ENCODE data around the gene AP4E1. TPM values are rescaled to one million over a fixed set of nuclear protein-coding genes. Genes with fewer than 3 reads are reported as not detected.
"Not testable (repeated sequence)": the region's sequence is repeated elsewhere in the genome, so short reads cannot be mapped to it uniquely, and the experiment has no call there.

The AP4E1 gene
- polyA plus RNA-seq, 1 donor from 2014 or later: 8.6 TPM

DNA sequence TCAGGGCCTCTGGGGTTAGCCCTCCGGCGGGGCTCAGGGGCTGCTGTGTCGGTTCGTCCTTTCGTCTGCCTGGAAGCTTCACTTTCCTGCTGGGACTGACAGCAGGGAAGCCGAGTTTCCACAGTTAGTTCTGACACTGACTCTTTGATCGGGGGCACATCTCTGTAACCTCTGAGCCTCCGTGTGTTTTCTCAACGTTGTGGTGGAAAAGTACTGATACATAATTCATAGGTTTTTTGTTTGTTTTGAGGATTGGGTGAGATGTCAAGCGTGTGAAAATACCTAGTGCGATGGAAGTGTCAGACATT lies 481 bp downstream of the AP4E1 start:
- H3K9me3 ChIP-seq (ENCODE audit: low read length): no peaks in the 10 kb centered on the region
- peak overlapping the region; percentile 98 for H3K4me2 ChIP-seq (ENCODE audit: low read length)
- no peaks in the 10 kb centered on the region for H3K36me3 ChIP-seq (ENCODE audit: insufficient read depth, low read length)
- H3K9ac ChIP-seq (ENCODE audit: low read length): peak overlapping the region; percentile 80
- peak overlapping the region; percentile 86 for H2AFZ ChIP-seq (ENCODE audit: low read depth, low read length)
- H3K27me3 ChIP-seq (ENCODE audit: insufficient read depth, low read depth, low read length): no peaks in the 10 kb centered on the region
- no peaks in the 10 kb centered on the region for H4K20me1 ChIP-seq (ENCODE audit: insufficient read depth)
- H3K4me3 ChIP-seq (ENCODE audit: low read length): peak overlapping the region; percentile 96
- H3F3A ChIP-seq (ENCODE audit: insufficient read depth, low read length, poor library complexity, severe bottlenecking): no peaks in the 10 kb centered on the region
- H3K27ac ChIP-seq (ENCODE audit: low read length): peak overlapping the region; percentile 61
- no peak for TF ChIP-seq RAD21 (conservative IDR thresholded peaks at IDR 0.05)
- no peak for TF ChIP-seq MXI1 (conservative IDR thresholded peaks at IDR 0.05; ENCODE audit: poor library complexity, severe bottlenecking)
- no peak for TF ChIP-seq EP300 (conservative IDR thresholded peaks at IDR 0.05; ENCODE audit: poor library complexity, severe bottlenecking)
- TF ChIP-seq TAF1 (IDR thresholded peaks at IDR 0.05; ENCODE audit: low read depth): no peak
- no peak for TF ChIP-seq POLR2AphosphoS5 (IDR thresholded peaks at IDR 0.05)
- TF ChIP-seq, protein P1, sequence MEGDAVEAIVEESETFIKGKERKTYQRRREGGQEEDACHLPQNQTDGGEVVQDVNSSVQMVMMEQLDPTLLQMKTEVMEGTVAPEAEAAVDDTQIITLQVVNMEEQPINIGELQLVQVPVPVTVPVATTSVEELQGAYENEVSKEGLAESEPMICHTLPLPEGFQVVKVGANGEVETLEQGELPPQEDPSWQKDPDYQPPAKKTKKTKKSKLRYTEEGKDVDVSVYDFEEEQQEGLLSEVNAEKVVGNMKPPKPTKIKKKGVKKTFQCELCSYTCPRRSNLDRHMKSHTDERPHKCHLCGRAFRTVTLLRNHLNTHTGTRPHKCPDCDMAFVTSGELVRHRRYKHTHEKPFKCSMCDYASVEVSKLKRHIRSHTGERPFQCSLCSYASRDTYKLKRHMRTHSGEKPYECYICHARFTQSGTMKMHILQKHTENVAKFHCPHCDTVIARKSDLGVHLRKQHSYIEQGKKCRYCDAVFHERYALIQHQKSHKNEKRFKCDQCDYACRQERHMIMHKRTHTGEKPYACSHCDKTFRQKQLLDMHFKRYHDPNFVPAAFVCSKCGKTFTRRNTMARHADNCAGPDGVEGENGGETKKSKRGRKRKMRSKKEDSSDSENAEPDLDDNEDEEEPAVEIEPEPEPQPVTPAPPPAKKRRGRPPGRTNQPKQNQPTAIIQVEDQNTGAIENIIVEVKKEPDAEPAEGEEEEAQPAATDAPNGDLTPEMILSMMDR (IDR thresholded peaks at IDR 0.05; ENCODE audit: poor library complexity, severe bottlenecking): no peak
- TF ChIP-seq EZH2 (IDR thresholded peaks at IDR 0.05; ENCODE audit: borderline replicate concordance, insufficient read depth, low read length, poor library complexity, severe bottlenecking): no peak
- no peak for TF ChIP-seq SMC3 (conservative IDR thresholded peaks at IDR 0.05; ENCODE audit: poor library complexity)
- TF ChIP-seq, protein P2, sequence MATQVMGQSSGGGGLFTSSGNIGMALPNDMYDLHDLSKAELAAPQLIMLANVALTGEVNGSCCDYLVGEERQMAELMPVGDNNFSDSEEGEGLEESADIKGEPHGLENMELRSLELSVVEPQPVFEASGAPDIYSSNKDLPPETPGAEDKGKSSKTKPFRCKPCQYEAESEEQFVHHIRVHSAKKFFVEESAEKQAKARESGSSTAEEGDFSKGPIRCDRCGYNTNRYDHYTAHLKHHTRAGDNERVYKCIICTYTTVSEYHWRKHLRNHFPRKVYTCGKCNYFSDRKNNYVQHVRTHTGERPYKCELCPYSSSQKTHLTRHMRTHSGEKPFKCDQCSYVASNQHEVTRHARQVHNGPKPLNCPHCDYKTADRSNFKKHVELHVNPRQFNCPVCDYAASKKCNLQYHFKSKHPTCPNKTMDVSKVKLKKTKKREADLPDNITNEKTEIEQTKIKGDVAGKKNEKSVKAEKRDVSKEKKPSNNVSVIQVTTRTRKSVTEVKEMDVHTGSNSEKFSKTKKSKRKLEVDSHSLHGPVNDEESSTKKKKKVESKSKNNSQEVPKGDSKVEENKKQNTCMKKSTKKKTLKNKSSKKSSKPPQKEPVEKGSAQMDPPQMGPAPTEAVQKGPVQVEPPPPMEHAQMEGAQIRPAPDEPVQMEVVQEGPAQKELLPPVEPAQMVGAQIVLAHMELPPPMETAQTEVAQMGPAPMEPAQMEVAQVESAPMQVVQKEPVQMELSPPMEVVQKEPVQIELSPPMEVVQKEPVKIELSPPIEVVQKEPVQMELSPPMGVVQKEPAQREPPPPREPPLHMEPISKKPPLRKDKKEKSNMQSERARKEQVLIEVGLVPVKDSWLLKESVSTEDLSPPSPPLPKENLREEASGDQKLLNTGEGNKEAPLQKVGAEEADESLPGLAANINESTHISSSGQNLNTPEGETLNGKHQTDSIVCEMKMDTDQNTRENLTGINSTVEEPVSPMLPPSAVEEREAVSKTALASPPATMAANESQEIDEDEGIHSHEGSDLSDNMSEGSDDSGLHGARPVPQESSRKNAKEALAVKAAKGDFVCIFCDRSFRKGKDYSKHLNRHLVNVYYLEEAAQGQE (IDR thresholded peaks at IDR 0.05; ENCODE audit: borderline replicate concordance): no peak
- H3K79me2 ChIP-seq (replicated peaks; ENCODE audit: insufficient read depth, low read length): peaks cover 4% of the 10 kb centered on the region
- H3K9me2 ChIP-seq (ENCODE audit: insufficient read depth, low read length): no peaks in the 10 kb centered on the region

DNA sequence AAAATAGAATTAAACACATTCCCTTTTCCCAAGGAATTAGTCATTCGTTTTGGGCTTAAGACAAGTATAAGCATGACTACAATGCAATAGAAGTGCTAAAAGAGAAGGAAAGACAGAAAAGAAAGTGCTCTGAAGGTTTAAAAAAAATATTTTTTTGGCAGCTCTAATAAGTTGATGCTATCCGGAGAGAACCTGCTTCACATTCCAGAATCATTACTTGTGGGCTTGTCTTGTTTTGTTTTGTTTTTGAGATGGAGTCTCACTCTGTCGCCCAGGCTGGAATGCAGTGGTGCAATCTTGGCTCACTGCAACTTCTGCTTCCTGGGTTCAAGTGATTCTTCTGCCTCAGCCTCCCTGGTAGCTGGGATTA lies 1.9 kb downstream of the AP4E1 start:
- H3K27me3 ChIP-seq (ENCODE audit: insufficient read depth, low read depth, low read length); H3K9me2 ChIP-seq (ENCODE audit: insufficient read depth, low read length); H3K79me2 ChIP-seq (replicated peaks; ENCODE audit: insufficient read depth, low read length); H3K27ac ChIP-seq (ENCODE audit: low read length); H3F3A ChIP-seq (ENCODE audit: insufficient read depth, low read length, poor library complexity, severe bottlenecking); H3K4me3 ChIP-seq (ENCODE audit: low read length); H3K9ac ChIP-seq (ENCODE audit: low read length); H2AFZ ChIP-seq (ENCODE audit: low read depth, low read length); H3K9me3 ChIP-seq (ENCODE audit: low read length); H3K36me3 ChIP-seq (ENCODE audit: insufficient read depth, low read length); H4K20me1 ChIP-seq (ENCODE audit: insufficient read depth); H3K4me2 ChIP-seq (ENCODE audit: low read length): not testable (repeated sequence)

DNA sequence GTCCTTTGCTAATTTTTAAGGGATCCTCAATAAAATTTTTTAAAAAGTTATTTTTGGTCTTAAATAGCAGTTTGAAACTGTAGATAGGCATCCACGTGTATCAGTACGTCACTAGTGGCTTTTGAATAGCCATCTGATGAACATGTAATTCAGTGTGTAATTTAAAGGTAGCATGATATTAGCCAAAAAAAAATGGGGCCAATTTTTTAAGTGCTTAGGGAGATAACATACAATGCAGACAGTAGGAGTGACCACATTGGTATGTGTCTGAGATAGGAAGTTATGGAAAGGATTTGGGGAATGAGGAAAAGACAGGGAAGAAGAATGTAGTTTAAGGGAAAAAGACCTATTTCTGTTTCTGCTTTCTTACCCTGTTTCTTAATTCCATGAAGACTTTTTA lies 2.5 kb downstream of the AP4E1 start:
- TF ChIP-seq EP300 (conservative IDR thresholded peaks at IDR 0.05; ENCODE audit: poor library complexity, severe bottlenecking) (no peak), MXI1 (conservative IDR thresholded peaks at IDR 0.05; ENCODE audit: poor library complexity, severe bottlenecking) (no peak), EZH2 (IDR thresholded peaks at IDR 0.05; ENCODE audit: borderline replicate concordance, insufficient read depth, low read length, poor library complexity, severe bottlenecking) (no peak), RAD21 (conservative IDR thresholded peaks at IDR 0.05) (no peak), SMC3 (conservative IDR thresholded peaks at IDR 0.05; ENCODE audit: poor library complexity) (no peak)
- TF ChIP-seq, protein P2 (IDR thresholded peaks at IDR 0.05; ENCODE audit: borderline replicate concordance): no peak
- TF ChIP-seq, protein P1 (IDR thresholded peaks at IDR 0.05; ENCODE audit: poor library complexity, severe bottlenecking): no peak
- Histone ChIP-seq H3K36me3 (ENCODE audit: insufficient read depth, low read length) (no peaks in the 10 kb centered on the region), H3K4me2 (ENCODE audit: low read length) (no peak overlapping the region), H4K20me1 (ENCODE audit: insufficient read depth) (no peaks in the 10 kb centered on the region), H3K9ac (ENCODE audit: low read length) (no peak overlapping the region), H3K9me3 (ENCODE audit: low read length) (no peaks in the 10 kb centered on the region), H2AFZ (ENCODE audit: low read depth, low read length) (no peak overlapping the region), H3F3A (ENCODE audit: insufficient read depth, low read length, poor library complexity, severe bottlenecking) (no peaks in the 10 kb centered on the region), H3K4me3 (ENCODE audit: low read length) (no peak overlapping the region), H3K27me3 (ENCODE audit: insufficient read depth, low read depth, low read length) (no peaks in the 10 kb centered on the region), H3K79me2 (replicated peaks; ENCODE audit: insufficient read depth, low read length) (peaks cover 4% of the 10 kb centered on the region), H3K27ac (ENCODE audit: low read length) (no peak overlapping the region), H3K9me2 (ENCODE audit: insufficient read depth, low read length) (no peaks in the 10 kb centered on the region)
